Measurements from ENCODE around the gene RANGRF. TPM values are rescaled to one million over a fixed set of nuclear protein-coding genes. Genes with fewer than 3 reads are reported as not detected.

RANGRF gene
- polyA plus RNA-seq, 1 donor = 18.8 TPM

Other genes starting within 250 kb of the RANGRF start
- gene ALOX15B, start 249.6 kb upstream of the RANGRF start, polyA plus RNA-seq (ENCODE audit: insufficient read length) = 0.59 TPM
- not detected for gene ALOX12B, start 201.0 kb upstream of the RANGRF start, polyA plus RNA-seq (ENCODE audit: insufficient read length)
- not detected for gene ALOXE3, start 170.2 kb upstream of the RANGRF start, polyA plus RNA-seq (ENCODE audit: insufficient read length)
- gene HES7, start 164.6 kb upstream of the RANGRF start, polyA plus RNA-seq (ENCODE audit: insufficient read length) = 0.08 TPM
- gene PER1, start 136.3 kb upstream of the RANGRF start, polyA plus RNA-seq (ENCODE audit: insufficient read length) = 59.2 TPM
- 61.9 TPM for gene VAMP2, start 125.7 kb upstream of the RANGRF start, polyA plus RNA-seq (ENCODE audit: insufficient read length)
- gene TMEM107, start 112.3 kb upstream of the RANGRF start, polyA plus RNA-seq (ENCODE audit: insufficient read length) = 5.7 TPM
- 4.9 TPM for gene BORCS6, start 98.5 kb upstream of the RANGRF start, polyA plus RNA-seq (ENCODE audit: insufficient read length)
- 12.9 TPM for gene AURKB, start 78.1 kb upstream of the RANGRF start, polyA plus RNA-seq (ENCODE audit: insufficient read length)
- gene CTC1, start 40.6 kb upstream of the RANGRF start, polyA plus RNA-seq (ENCODE audit: insufficient read length) = 10.9 TPM
- 20.8 TPM for gene PFAS, start 39.4 kb upstream of the RANGRF start, polyA plus RNA-seq (ENCODE audit: insufficient read length)
- 1.6 TPM for gene SLC25A35, start 6.7 kb downstream of the RANGRF start, polyA plus RNA-seq (ENCODE audit: insufficient read length)
- 12.4 TPM for gene ARHGEF15, start 21.6 kb downstream of the RANGRF start, polyA plus RNA-seq (ENCODE audit: insufficient read length)
- not detected for gene ODF4, start 51.2 kb downstream of the RANGRF start, polyA plus RNA-seq (ENCODE audit: insufficient read length)
- 3,446 TPM for gene RPL26, start 94.5 kb downstream of the RANGRF start, polyA plus RNA-seq (ENCODE audit: insufficient read length)
- gene RNF222, start 109.2 kb downstream of the RANGRF start, polyA plus RNA-seq (ENCODE audit: insufficient read length) = not detected
- 46.5 TPM for gene NDEL1, start 147.2 kb downstream of the RANGRF start, polyA plus RNA-seq (ENCODE audit: insufficient read length)

Data from forelimb muscle (tissue), 1 donor.